ENCODE data around the gene PRKD3. TPM values are rescaled to one million over a fixed set of nuclear protein-coding genes. Genes with fewer than 3 reads are reported as not detected.

The PRKD3 gene
- total and polyA plus RNA-seq, 11 donors, result 3.4 to 24.5 (median 11.1) TPM

DNA sequence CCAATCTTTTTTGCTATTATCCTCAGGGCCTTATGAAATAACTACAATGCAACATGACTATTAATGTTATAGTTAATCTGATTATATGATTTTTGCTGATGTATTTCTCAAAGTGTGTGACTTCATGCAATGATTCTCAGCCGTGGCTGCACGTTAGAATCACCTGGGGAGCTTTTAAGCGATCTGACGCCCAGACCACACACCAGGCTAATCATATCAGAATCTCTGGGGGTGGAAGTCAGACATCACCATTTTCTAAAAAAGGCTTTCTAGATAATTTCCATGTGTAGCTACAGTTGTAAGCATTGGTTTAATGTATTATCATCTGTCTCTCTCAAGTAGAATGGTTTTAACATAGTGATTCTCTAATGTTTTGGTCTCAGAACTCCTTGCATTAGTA is 14.3 kb upstream of the PRKD3 start:
- DNase-seq (no peak), ATAC-seq (no peak)
- Histone ChIP-seq H3K4me3 (no peak overlapping the region), H3K27me3 (no peaks in the 10 kb centered on the region), H3K27ac (no peak overlapping the region), H3K9me3 (no peaks in the 10 kb centered on the region), H3K4me1 (peaks cover 0 to 17% (median 12%) of the 10 kb centered on the region in 12 donors), H3K36me3 (no peaks in the 10 kb centered on the region)
- WGBS, 4 donors, result 86 to 89% (median 88%) methylated on average over 4 of the region's 4 CpGs
- intact Hi-C loops (cut with DNase I), result no loop called here
- no peak for TF ChIP-seq POLR2A (IDR thresholded peaks at IDR 0.05)
- no peak for TF ChIP-seq CTCF (IDR thresholded peaks at IDR 0.05)

DNA sequence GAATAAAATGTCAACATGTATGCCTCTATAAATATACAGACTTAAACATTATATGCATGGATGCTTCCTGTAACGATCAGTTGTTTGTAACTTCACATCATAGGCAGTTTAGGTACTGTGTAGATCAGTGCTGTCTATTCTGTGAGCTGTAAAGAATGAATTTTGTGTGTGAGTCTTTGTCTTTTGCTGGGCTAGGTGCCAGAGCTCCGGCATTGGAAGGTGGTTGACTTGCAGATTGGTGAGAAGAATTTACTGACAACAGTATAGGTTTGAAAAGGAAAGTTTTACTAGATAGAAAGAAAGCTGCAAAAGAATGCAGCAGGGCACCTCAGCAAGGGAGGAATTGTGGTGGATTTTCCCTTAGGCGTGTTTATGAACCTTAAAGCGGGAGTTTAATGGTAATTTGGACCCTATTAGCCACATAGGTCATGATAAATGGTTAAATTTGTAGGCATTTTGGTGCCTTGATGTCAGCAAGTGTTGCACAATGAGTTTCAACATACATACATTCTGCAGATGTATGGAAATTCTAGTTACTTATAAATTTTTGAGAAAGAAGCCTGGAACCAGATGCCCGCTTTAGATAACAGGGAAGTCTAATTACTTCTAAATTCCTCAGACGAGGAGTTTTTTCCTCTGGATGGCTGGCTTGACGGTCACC is 13.1 kb upstream of the PRKD3 start:
- ATAC-seq (no peak), DNase-seq (no peak)
- H3K27me3 ChIP-seq, result no peaks in the 10 kb centered on the region
- 83 to 85% (median 84%) methylated on average over 7 of the region's 7 CpGs for WGBS, 4 donors
- TF ChIP-seq CTCF (IDR thresholded peaks at IDR 0.05), result no peak
- TF ChIP-seq POLR2A (IDR thresholded peaks at IDR 0.05), result no peak
- H3K36me3 ChIP-seq, result no peaks in the 10 kb centered on the region
- H3K9me3 ChIP-seq, result no peaks in the 10 kb centered on the region
- intact Hi-C loops (cut with DNase I), result no loop called here
- H3K4me3 ChIP-seq, result no peak overlapping the region
- H3K27ac ChIP-seq, result no peak overlapping the region
- peaks cover 0 to 6% (median 2%) of the 10 kb centered on the region in 12 donors for H3K4me1 ChIP-seq

GRCh38 chr2:37335604-37336003 is 11.0 kb upstream of the PRKD3 start:
- ATAC-seq (no peak), DNase-seq (no peak)
- H3K27ac ChIP-seq, result no peak overlapping the region
- no peaks in the 10 kb centered on the region for H3K27me3 ChIP-seq
- no peak overlapping the region for H3K4me3 ChIP-seq
- intact Hi-C loops (cut with DNase I), result no loop called here
- no peaks in the 10 kb centered on the region for H3K9me3 ChIP-seq
- TF ChIP-seq POLR2A (IDR thresholded peaks at IDR 0.05) (no peak), CTCF (IDR thresholded peaks at IDR 0.05) (no peak)
- H3K36me3 ChIP-seq, result no peaks in the 10 kb centered on the region
- no peaks in the 10 kb centered on the region for H3K4me1 ChIP-seq
- WGBS, 4 donors, result 89 to 96% (median 93%) methylated on average over 2 of the region's 2 CpGs

GRCh38 chr2:37333256-37333655 is 8.6 kb upstream of the PRKD3 start:
- WGBS, 4 donors, result 72 to 97% (median 74%) methylated on average over 2 of the region's 2 CpGs
- Histone ChIP-seq H3K4me1 (no peaks in the 10 kb centered on the region), H3K36me3 (no peaks in the 10 kb centered on the region), H3K9me3 (no peaks in the 10 kb centered on the region), H3K27ac (no peak overlapping the region), H3K27me3 (no peaks in the 10 kb centered on the region), H3K4me3 (no peak overlapping the region)
- intact Hi-C loops (cut with DNase I), result no loop called here
- DNase-seq (no peak), ATAC-seq (no peak)
- no peak for TF ChIP-seq POLR2A (IDR thresholded peaks at IDR 0.05)
- TF ChIP-seq CTCF (IDR thresholded peaks at IDR 0.05), result no peak
